Measurements from ENCODE around the gene SMPD4.

GRCh38 chr2:130187268-130187667 is 5.9 kb upstream of the SMPD4 start:
- TF ChIP-seq CTCF (IDR thresholded peaks at IDR 0.05) = no peak
- TF ChIP-seq POLR2AphosphoS5 (IDR thresholded peaks at IDR 0.05) = no peak
- no peak for TF ChIP-seq POLR2A (IDR thresholded peaks at IDR 0.05)

Data from breast epithelium (tissue), 3 donors.